Kidney (tissue), 14 donors: ENCODE data around the gene SELPLG. TPM values are rescaled to one million over a fixed set of nuclear protein-coding genes. Genes with fewer than 3 reads are reported as not detected.

Experiments used
- DNase-seq, 5 donors: peaks; one replicate each; pipeline ENCODE4 v3.0.0-alpha.2; 2013 to 2020
- FAIRE-seq: peaks from 2 replicates; lab custom pipeline; 2012; peaks lifted over from hg19 to GRCh38; lab: Jason Lieb, UNC
- H3K27ac ChIP-seq, 2 donors: one replicate each; pipeline ENCODE4 v1.7.0; 2013; ENCODE audit warnings: low read depth in 2 of 2, low read length in 2 of 2, inconsistent platforms in 1 of 2
- H3K27me3 ChIP-seq: one replicate; pipeline ENCODE4 v1.7.1; 2013; ENCODE audit warnings: low read length, inconsistent platforms; ENCODE audit not compliant: control insufficient read depth, insufficient read depth
- H3K36me3 ChIP-seq, 3 donors: one replicate each; pipeline versions ENCODE4 v1.7.0 to v1.7.1; 2013; ENCODE audit warnings: low read length in 3 of 3, control low read depth in 1 of 3, inconsistent platforms in 1 of 3; ENCODE audit not compliant: insufficient read depth in 3 of 3, control insufficient read depth in 2 of 3
- H3K4me1 ChIP-seq, 3 donors: one replicate each; pipeline versions ENCODE4 v1.7.0 to v1.7.1; 2013; ENCODE audit warnings: low read length in 3 of 3, inconsistent platforms in 1 of 3, low read depth in 1 of 3; ENCODE audit not compliant: control insufficient read depth in 2 of 3, insufficient read depth in 2 of 3
- H3K4me3 ChIP-seq, 3 donors: one replicate each; pipeline versions ENCODE4 v1.7.0 to v1.8.1; 2013; ENCODE audit warnings: low read length in 3 of 3, control low read depth in 1 of 3, inconsistent platforms in 1 of 3
- H3K9ac ChIP-seq, 3 donors: one replicate each; pipeline versions ENCODE4 v1.7.0 to v1.7.1; 2013; ENCODE audit warnings: low read length in 3 of 3, control low read depth in 1 of 3, inconsistent platforms in 1 of 3
- H3K9me3 ChIP-seq, 3 donors: one replicate each; pipeline versions ENCODE4 v1.7.0 to v1.7.1; 2013; ENCODE audit warnings: low read length in 3 of 3, control low read depth in 1 of 3, inconsistent platforms in 1 of 3; ENCODE audit not compliant: control insufficient read depth in 2 of 3, insufficient read depth in 1 of 3
- CTCF ChIP-seq: IDR thresholded peaks from 3 replicates; pipeline ENCODE4 v1.5.1; 2012; ENCODE audit warnings: mild to moderate bottlenecking, moderate library complexity, borderline replicate concordance; ENCODE audit not compliant: insufficient read depth; ENCODE audit errors: extremely low read depth
- intact Hi-C: fragments of 100-400 bp; cut with DNase I; formaldehyde crosslinking; loops from one replicate; pipeline ENCODE4 v1.11.1; 2022
- polyA plus RNA-seq: library from polyadenylated mRNA; stranded (reverse); fragments of 350-450 nt; fragmentation: Illumina TruSeq; extraction: RNeasy Lipid Tissue Mini Kit (QIAGEN cat#74804); gene quantifications from one replicate; pipeline ENCODE4 v1.2.3, GENCODE V29; 2014; ENCODE audit warnings: low read depth, low replicate concordance; ENCODE audit not compliant: insufficient read depth
- total RNA-seq: library from RNA; stranded (reverse); fragmentation: NEBNext Ultra II Directional; extraction: Animal tissue kit (Norgen Biotek cat#: 25700); gene quantifications from one replicate; pipeline ENCODE4 v1.2.1, GENCODE V29; 2021
- donor health status: control.
- donor health status: control.
- donor health status: control.
- donor health status: control.
- donor health status: control.
- donor health status: DM: yes; HTN: yes; CAD: no.
- donor health status: Normal renal cell carcinoma (clear cell type).

The SELPLG gene
- total and polyA plus RNA-seq, 2 donors from 2014 or later, result 3.7 to 14.3 TPM

GRCh38 chr12:108678104-108678730 is 44.5 kb upstream of the SELPLG start:
- Histone ChIP-seq H3K36me3 (no peaks in the 10 kb centered on the region), H3K4me1 (no peaks in the 10 kb centered on the region), H3K9me3 (no peaks in the 10 kb centered on the region), H3K9ac (no peak overlapping the region), H3K4me3 (no peak overlapping the region), H3K27me3 (no peaks in the 10 kb centered on the region), H3K27ac (no peak overlapping the region)
- FAIRE-seq, result no peak
- no peak for DNase-seq
- intact Hi-C loops, result no loop called here
- no peak for TF ChIP-seq CTCF

- Histone ChIP-seq H3K4me3 (no peak overlapping the region), H3K27me3 (no peaks in the 10 kb centered on the region), H3K36me3 (no peaks in the 10 kb centered on the region), H3K27ac (no peak overlapping the region), H3K9ac (no peak overlapping the region), H3K9me3 (no peaks in the 10 kb centered on the region), H3K4me1 (no peaks in the 10 kb centered on the region)
- DNase-seq (no peak), FAIRE-seq (no peak)
- intact Hi-C loops, result no loop called here
- no peak for TF ChIP-seq CTCF
These were observed 43.7 kb upstream of the SELPLG start for GRCh38 chr12:108677381-108677780.

- Histone ChIP-seq H3K4me1 (no peaks in the 10 kb centered on the region), H3K9me3 (no peaks in the 10 kb centered on the region), H3K36me3 (no peaks in the 10 kb centered on the region), H3K27me3 (no peaks in the 10 kb centered on the region), H3K27ac (no peak overlapping the region), H3K4me3 (no peak overlapping the region), H3K9ac (no peak overlapping the region)
- no peak for TF ChIP-seq CTCF
- FAIRE-seq, result no peak
- no peak for DNase-seq
- intact Hi-C loops, result no loop called here
These were observed 43.0 kb upstream of the SELPLG start for GRCh38 chr12:108676707-108677106.

GRCh38 chr12:108675792-108676191 is 42.1 kb upstream of the SELPLG start:
- intact Hi-C loops, result no loop called here
- no peaks in the 10 kb centered on the region for H3K4me1 ChIP-seq
- H3K27me3 ChIP-seq, result no peaks in the 10 kb centered on the region
- no peaks in the 10 kb centered on the region for H3K36me3 ChIP-seq
- no peaks in the 10 kb centered on the region for H3K9me3 ChIP-seq
- no peak for DNase-seq
- no peak overlapping the region for H3K9ac ChIP-seq
- no peak for TF ChIP-seq CTCF
- no peak overlapping the region for H3K27ac ChIP-seq
- H3K4me3 ChIP-seq, result no peak overlapping the region
- FAIRE-seq, result no peak
